ENCODE results near the gene MYO18B. TPM values are rescaled to one million over a fixed set of nuclear protein-coding genes. Genes with fewer than 3 reads are reported as not detected.

The MYO18B gene
- polyA plus RNA-seq, 3 donors: not detected

DNA sequence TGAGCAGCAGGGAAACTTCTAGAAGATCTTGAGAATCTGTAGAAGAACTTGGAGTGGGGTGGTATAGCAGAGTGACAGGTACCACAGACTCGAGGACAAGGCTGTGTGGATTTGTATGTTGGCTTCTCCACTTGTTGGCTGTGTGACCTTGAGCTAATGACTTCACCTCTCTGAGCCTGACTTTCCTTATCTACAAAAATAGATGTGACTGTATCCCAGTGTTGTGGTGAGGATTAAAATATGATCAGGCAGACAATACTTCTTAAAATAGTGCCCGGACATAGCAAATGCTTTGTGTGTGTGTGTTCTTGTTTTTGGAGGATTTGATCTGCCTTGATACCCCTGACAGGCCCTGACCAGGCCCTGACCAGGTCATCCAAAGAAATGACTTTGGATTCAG, 40.8 kb downstream of the MYO18B start:
- Histone ChIP-seq H3K4me3 (replicated peaks in 1 of 3; ENCODE audit: low read depth in 2 of 3, low read length in 3 of 3) (no peak overlapping the region), H3K27me3 (ENCODE audit: control insufficient read depth in 2 of 2, insufficient read depth in 2 of 2, low read length in 2 of 2) (peaks cover 0 to 3% of the 10 kb centered on the region in 2 donors), H3K36me3 (replicated peaks in 1 of 2; ENCODE audit: control insufficient read depth in 1 of 2, insufficient read depth in 2 of 2, low read length in 2 of 2) (no peaks in the 10 kb centered on the region), H3K9me3 (replicated peaks in 1 of 2; ENCODE audit: control insufficient read depth in 1 of 2, insufficient read depth in 1 of 2, low read length in 2 of 2) (no peaks in the 10 kb centered on the region), H3K79me2 (ENCODE audit: insufficient read depth, low read length) (no peaks in the 10 kb centered on the region), H2AFZ (ENCODE audit: insufficient read depth, low read depth, low read length, poor library complexity, severe bottlenecking) (no peak overlapping the region), H3K27ac (ENCODE audit: low read depth in 1 of 2, low read length in 2 of 2) (no peak overlapping the region), H3K4me2 (replicated peaks; ENCODE audit: extremely low read depth, low read length, poor library complexity, severe bottlenecking) (no peak overlapping the region), H3K4me1 (ENCODE audit: control insufficient read depth in 1 of 2, insufficient read depth in 2 of 2, low read length in 2 of 2) (no peaks in the 10 kb centered on the region), H4K20me1 (ENCODE audit: insufficient read depth, low read length) (no peaks in the 10 kb centered on the region), H3K9ac (ENCODE audit: insufficient read depth, low read length, poor library complexity, severe bottlenecking) (no peak overlapping the region)
- Mint-ChIP-seq H3K9me3 (no peaks in the 10 kb centered on the region), H3K4me1 (no peaks in the 10 kb centered on the region), H3K27me3 (ENCODE audit: low read depth in 3 of 3) (peaks cover 14 to 22% (median 21%) of the 10 kb centered on the region in 3 donors), H3K36me3 (no peaks in the 10 kb centered on the region), H3K27ac (no peak overlapping the region), H3K4me3 (no peak overlapping the region)
- WGBS (ENCODE audit: insufficient coverage): no CpG with 5 or more reads among the region's 2 CpGs
- intact Hi-C loops (cut with micrococcal nuclease): no loop called here
- no peak for DNase-seq
- TF ChIP-seq, protein P1, sequence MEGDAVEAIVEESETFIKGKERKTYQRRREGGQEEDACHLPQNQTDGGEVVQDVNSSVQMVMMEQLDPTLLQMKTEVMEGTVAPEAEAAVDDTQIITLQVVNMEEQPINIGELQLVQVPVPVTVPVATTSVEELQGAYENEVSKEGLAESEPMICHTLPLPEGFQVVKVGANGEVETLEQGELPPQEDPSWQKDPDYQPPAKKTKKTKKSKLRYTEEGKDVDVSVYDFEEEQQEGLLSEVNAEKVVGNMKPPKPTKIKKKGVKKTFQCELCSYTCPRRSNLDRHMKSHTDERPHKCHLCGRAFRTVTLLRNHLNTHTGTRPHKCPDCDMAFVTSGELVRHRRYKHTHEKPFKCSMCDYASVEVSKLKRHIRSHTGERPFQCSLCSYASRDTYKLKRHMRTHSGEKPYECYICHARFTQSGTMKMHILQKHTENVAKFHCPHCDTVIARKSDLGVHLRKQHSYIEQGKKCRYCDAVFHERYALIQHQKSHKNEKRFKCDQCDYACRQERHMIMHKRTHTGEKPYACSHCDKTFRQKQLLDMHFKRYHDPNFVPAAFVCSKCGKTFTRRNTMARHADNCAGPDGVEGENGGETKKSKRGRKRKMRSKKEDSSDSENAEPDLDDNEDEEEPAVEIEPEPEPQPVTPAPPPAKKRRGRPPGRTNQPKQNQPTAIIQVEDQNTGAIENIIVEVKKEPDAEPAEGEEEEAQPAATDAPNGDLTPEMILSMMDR (IDR thresholded peaks at IDR 0.05): no peak

DNA sequence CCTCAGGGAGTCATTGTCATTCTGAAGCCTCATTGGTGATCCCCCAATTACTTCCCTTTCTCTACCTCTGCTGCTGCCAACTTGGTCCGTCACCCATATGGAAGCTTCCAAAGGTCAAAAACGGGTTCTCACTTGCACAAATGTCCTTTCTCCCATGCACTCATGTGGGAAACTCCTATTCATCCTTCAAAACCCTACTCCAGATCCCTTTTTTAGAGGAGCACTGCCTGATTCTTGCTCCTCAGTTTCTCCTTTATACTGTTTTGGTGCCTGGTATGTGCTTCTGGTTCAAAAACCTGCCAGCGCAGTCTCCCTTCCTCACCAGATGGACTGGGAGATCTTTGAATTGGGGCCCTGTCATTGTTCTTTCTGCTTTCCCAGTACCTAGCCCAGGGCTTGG, 41.9 kb downstream of the MYO18B start:
- H3K9ac ChIP-seq (ENCODE audit: insufficient read depth, low read length, poor library complexity, severe bottlenecking): no peak overlapping the region
- no peaks in the 10 kb centered on the region for H3K36me3 ChIP-seq (replicated peaks in 1 of 2; ENCODE audit: control insufficient read depth in 1 of 2, insufficient read depth in 2 of 2, low read length in 2 of 2)
- no peaks in the 10 kb centered on the region for H3K9me3 ChIP-seq (replicated peaks in 1 of 2; ENCODE audit: control insufficient read depth in 1 of 2, insufficient read depth in 1 of 2, low read length in 2 of 2)
- no peak overlapping the region for H3K27ac ChIP-seq (ENCODE audit: low read depth in 1 of 2, low read length in 2 of 2)
- Mint-ChIP-seq H3K4me1 (no peaks in the 10 kb centered on the region), H3K9me3 (no peaks in the 10 kb centered on the region), H3K4me3 (no peak overlapping the region), H3K36me3 (no peaks in the 10 kb centered on the region), H3K27me3 (ENCODE audit: low read depth in 3 of 3) (peaks cover 18 to 24% (median 22%) of the 10 kb centered on the region in 3 donors), H3K27ac (no peak overlapping the region)
- intact Hi-C loops (cut with micrococcal nuclease): no loop called here
- H2AFZ ChIP-seq (ENCODE audit: insufficient read depth, low read depth, low read length, poor library complexity, severe bottlenecking): no peak overlapping the region
- no peaks in the 10 kb centered on the region for H3K4me1 ChIP-seq (ENCODE audit: control insufficient read depth in 1 of 2, insufficient read depth in 2 of 2, low read length in 2 of 2)
- no peaks in the 10 kb centered on the region for H3K79me2 ChIP-seq (ENCODE audit: insufficient read depth, low read length)
- no peaks in the 10 kb centered on the region for H4K20me1 ChIP-seq (ENCODE audit: insufficient read depth, low read length)
- no peak overlapping the region for H3K4me2 ChIP-seq (replicated peaks; ENCODE audit: extremely low read depth, low read length, poor library complexity, severe bottlenecking)
- 60% methylated on average over 1 of the region's 3 CpGs for WGBS (ENCODE audit: insufficient coverage)
- peaks cover 0 to 9% of the 10 kb centered on the region in 2 donors for H3K27me3 ChIP-seq (ENCODE audit: control insufficient read depth in 2 of 2, insufficient read depth in 2 of 2, low read length in 2 of 2)
- no peak overlapping the region for H3K4me3 ChIP-seq (replicated peaks in 1 of 3; ENCODE audit: low read depth in 2 of 3, low read length in 3 of 3)
- no peak for DNase-seq
- TF ChIP-seq, protein P1 (IDR thresholded peaks at IDR 0.05): no peak
